Activated CD4-positive, alpha-beta T cell treated with anti-CD3 and anti-CD28 coated beads for 24 hours (primary cell): Measurements from ENCODE around the gene LYPD3.

ENCODE experiments used
- DNase-seq, 2 donors: peaks; one replicate each; pipeline ENCODE4 v3.0.0-alpha.2; 2020; ENCODE audit warnings: low read depth in 2 of 2

Gene LYPD3

DNA sequence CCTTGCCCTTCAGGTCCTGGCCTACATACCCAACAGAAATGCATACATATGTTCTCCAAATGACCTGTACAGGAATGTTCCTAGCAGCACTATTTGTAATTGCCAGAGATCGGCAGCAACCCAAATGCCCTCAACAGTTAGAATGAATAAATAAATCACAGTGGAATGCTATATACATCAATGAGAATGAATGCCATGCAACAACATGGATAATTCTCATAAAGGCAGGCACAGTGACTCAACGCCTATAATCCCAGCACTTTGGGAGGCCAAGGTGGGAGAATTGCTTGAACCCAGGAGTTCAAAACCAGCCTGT lies 32.1 kb downstream of the LYPD3 start:
- DNase-seq, result no peak

DNA sequence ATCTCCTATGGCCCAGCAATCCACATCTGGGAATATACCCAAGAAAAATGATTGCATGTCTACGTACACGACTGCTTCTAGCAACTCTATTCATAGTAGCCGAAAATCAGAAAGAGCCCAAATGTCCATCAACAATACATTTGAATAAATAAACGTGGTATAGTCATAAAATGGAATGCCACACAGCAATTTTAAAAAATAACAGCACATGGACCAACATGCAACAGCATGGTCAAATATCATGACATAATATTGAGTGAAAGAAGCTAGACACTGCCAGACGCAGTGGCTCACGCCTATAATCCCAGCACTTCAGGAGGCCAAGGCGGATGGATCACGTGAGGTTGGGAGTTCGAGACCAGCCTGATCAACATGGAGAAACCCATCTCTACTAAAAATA lies 34.4 kb downstream of the LYPD3 start:
- no peak for DNase-seq

DNA sequence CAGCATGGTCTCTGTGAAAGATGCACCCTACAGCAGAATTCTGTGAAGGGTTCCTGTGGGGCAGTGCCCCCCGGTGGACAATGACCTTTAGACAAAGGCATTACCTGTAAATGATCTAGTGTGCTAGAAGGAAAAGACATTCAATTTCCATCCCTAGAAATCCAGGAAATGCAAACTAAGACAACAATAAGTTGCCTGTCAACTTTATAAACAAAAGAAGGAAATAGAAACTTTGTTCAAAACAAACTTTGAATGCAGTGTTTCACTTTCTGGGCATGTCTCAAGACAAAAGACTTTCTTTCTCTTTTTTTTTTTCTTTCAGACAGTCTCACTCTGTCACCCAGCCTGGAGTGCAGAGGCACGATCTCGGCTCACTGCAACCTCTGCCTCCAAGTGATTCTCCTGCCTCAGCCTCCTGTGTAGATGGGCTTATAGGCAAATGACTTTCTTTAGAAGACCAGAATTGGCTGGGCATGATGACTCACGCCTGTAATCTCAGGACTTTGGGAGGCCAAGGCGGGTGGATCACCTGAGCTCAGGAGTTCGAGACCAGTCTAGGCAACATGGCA lies 35.2 kb downstream of the LYPD3 start:
- DNase-seq, result no peak

DNA sequence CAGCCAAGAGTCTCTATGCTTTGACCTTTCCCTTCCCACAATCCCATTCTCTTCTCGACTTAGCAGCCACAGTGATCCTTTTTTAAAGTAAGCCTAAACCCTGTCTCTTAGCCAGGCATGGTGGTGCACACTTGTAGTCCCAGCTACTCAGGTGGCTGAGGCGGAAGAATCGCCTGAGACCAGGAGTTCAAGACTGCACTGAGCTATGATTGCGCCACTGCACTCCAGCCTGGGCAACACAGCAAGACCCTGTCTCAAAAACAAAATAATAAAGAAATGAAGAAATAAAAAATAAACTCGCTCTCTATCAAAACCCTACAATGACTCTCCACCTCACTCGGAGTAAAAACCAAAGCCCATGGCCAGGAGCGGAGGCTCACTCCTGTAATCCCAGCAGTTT lies 36.0 kb downstream of the LYPD3 start:
- DNase-seq, result no peak

DNA sequence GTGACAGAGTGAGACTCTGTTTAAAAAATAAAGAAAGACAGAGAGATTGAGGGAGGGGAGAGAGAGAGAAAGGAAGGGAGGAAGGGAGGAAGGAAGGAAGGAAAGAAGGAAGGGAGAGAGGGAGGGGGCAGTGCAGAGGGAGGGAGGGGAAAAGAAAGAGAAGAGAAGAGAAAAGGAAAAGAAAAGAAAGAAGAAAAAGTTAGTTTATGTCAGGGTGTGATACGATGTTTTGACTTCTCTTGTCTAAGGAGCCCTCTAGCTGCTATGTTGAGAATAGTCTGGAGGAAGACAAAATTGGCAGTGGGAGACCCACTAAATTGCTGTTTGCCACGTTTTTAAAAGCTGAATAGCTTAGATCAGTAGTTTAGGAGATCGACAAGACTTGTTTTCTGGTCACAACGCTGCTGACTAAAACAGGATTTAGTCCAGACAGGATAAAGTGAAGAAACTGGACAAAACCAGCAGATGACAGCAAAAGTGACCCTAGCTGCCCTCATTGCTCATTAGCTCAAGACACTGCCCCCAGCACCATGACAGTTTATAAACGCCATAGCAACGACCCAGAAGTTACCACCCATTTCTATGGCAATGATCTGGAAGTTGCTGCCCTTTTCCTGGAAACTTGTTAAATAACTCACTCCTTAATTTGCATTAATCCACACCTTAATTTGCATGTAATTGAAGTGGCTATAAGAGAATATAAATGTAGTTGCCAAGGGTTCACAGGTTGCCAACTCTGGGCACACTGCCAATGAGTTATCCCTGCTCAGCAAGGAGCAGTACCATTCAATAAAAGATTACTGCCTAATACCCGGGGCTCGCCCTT lies 39.6 kb downstream of the LYPD3 start:
- DNase-seq, result no peak

DNA sequence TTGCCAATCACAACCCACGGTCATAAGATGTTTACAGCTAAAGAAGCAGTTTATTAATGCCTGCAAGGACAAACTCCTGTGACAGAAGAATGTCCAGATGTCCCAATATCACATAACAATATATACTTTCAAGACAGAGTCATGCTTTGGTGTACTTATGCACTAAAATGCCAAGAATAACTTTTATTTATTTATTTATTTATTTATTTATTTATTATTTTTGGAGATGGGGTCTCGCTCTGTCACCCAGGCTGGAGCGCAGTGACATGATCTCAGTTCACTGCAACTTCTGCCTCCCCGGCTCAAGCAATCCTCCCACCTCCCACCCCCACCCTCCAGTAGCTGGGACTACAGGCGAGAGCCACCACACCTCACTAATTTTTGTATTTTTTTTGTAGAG lies 41.6 kb downstream of the LYPD3 start:
- no peak for DNase-seq

DNA sequence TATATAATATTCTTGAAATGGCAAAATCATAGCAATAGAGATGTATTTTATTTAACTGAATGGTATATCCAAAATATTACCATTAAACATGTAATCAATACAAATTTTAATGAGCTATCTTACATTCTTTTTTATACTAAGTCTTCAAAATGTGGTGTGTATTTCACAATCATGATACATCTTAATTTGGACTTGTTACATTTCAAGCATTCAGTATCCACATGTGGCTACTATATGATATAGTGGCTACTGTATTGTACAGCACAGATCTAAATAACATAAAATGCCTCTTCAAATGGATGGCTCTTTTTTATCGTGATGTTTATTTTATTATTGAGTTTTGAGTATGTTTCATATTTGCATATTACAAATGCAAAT lies 42.7 kb downstream of the LYPD3 start:
- DNase-seq, result no peak

DNA sequence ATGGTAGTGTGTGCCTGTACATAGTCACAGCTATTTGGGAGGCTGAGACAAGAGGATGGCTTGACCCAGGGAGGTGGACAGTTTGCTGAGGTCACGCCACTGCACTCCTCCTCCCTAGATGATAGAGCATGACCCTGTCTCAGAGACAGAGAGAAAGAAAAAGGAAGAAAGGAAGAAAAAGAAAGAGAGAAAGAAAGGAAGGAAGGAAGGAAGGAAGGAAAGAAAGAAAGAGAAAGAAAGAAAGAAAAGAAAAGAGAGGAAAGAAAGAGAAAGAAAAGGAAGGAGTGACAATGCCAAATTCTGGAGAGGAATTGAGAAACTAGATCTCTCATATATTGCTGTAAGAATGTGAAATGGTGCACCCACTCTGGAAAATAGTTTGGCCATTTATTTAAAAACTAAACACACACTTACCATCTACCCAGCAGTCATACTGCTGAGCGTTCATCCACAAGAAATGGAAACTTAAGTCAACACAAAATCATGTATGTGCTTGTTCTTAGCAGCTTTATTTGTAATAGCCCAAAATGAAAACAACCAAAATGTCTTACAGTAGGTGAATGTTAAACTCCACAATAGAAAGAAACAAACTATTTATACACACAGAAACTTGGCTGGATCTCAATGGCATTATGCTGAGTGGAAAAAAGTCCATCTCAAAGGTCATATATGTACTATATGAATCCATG lies 43.3 kb downstream of the LYPD3 start:
- no peak for DNase-seq

DNA sequence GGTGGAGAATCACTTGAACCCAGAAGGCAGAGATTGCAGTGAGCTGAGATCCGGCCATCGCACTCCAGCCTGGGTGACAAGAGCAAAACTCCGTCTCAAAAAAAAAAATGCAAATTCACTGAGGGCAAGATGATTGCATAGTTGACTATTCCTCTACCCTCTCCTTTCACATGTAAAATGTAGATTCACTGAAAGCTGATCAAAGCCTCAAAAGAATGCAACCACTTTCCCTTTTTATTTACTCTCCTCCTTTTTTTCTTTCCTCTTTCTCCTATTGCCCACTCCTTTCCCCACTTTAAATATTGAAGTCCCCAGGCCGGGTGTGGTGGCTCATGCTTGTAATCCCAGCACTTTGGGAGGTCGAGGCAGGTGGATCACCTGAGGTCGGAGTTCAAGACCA lies 44.5 kb downstream of the LYPD3 start:
- no peak for DNase-seq

DNA sequence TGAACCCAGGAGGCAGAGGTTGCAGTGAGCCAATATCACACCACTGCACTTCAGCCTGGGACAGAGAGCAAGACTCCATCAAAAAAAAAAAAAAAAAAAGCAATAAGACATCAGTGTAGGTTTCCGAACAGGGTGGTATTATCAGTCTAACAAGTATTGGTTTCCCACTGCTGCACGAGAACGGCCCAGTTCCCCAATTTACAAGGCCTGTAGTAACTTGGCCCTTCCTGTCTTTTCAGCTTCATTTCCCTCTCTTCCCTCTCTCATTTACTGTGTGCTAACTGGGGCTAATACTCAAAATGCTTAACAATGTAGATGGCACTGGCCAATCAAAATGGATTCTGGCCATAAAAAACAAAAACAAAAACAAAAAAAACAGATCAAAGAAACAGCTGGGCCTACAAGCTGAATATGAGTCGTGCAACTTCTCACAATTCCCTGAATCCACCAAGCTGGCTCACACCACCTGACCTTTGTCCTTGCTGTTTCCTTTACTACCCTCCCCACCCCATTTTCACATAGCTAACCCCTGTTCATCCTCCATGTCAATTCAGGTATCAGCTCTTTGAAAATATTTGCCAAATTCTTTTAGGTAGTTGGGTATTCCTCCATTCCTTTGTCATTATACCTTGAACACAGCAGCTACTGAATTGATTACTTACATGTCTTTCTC lies 48.3 kb downstream of the LYPD3 start:
- no peak for DNase-seq

DNA sequence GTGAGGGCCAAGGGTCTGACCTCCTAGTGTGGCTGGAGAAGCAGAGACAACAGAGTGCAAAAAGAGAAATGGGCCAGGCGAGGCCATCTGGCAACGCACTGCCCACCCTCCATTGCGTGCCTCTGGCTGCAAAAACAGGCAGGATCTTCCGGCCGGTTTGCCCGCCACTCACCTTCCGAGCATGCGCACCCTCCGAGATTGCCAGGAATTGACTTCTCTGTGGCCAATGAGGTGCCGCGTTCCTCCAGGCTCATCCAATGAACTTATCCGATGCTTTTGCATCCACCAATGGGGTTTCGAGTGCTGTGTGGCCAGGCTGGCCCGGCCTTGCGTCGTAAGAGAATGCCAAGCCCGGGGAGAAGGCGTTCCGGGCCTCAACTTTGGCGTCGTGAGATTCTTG lies 50.9 kb downstream of the LYPD3 start, which contains the start of gene TEX101:
Gene TEX101 (plus strand): TSS at position 337 of the 400 bp plus-strand sequence. CDS start 1,030 bp downstream, outside the sequence.
- no peak for DNase-seq

DNA sequence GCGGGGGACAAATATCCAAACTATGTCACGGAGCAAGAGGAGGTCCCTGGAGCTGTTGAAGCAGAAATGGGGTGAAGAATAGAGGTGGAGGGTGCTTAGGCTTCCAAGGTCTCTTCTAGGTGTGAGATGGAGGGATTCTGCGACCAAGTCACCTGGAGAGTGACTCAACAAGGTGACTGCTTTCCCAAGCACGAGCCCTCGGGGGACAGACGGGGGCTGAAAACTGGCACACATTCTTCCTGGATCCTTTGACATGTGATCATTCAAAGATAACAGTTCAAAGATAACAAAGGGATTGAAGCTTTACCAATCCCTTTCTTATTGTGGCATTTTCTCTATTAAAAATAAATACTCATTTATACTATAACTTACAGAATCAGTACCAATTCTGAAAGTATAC lies 53.0 kb downstream of the LYPD3 start:
- no peak for DNase-seq
